DND-41 (cell line): ENCODE data around the gene PRKCA.

Experiments used
- ATAC-seq: fragments of 200-7000 bp; cut with Tn5 transposase; 3 replicates; pipeline ENCODE4 v1.9.1; 2021; ENCODE audit warnings: low read depth; ENCODE audit not compliant: insufficient read depth
- DNase-seq: peaks from one replicate; pipeline ENCODE4 v3.0.0-alpha.2; 2020
- H2AFZ ChIP-seq: 2 replicates; pipeline ENCODE4 v1.6.0; 2012; ENCODE audit warnings: low read depth, low read length
- H3K27ac ChIP-seq: 2 replicates; pipeline ENCODE4 v1.5.1; 2012; ENCODE audit warnings: low read length, inconsistent platforms
- H3K27me3 ChIP-seq: fragments of 200-600 bp; sonication (generic); 2 replicates; pipeline ENCODE4 v1.6.0; 2012; ENCODE audit warnings: low read length, mild to moderate bottlenecking, inconsistent platforms; ENCODE audit not compliant: insufficient read depth, poor library complexity
- H3K36me3 ChIP-seq: 2 replicates; pipeline ENCODE4 v1.5.1; 2012; ENCODE audit warnings: low read length, inconsistent platforms; ENCODE audit not compliant: insufficient read depth
- H3K4me1 ChIP-seq: 2 replicates; pipeline ENCODE4 v1.5.1; 2012; ENCODE audit warnings: mild to moderate bottlenecking, low read length; ENCODE audit not compliant: insufficient read depth
- H3K4me2 ChIP-seq: 2 replicates; pipeline ENCODE4 v1.6.0; 2012; ENCODE audit warnings: mild to moderate bottlenecking, moderate library complexity, low read length, inconsistent platforms; ENCODE audit not compliant: insufficient read depth
- H3K4me3 ChIP-seq, 2 experiments: fragments of 200-600 bp in 1 of 2; shearing (Covaris generic) in 1 of 2; 2 replicates each; pipeline ENCODE4 v1.5.1; 2012 to 2016; ENCODE audit warnings: inconsistent platforms in 2 of 2, low read length in 2 of 2, mild to moderate bottlenecking in 2 of 2, low read depth in 1 of 2, moderate library complexity in 1 of 2
- H3K79me2 ChIP-seq: 2 replicates; pipeline ENCODE4 v1.6.0; 2012; ENCODE audit warnings: low read length, inconsistent platforms; ENCODE audit not compliant: insufficient read depth
- H3K9ac ChIP-seq: 2 replicates; pipeline ENCODE4 v1.6.0; 2012; ENCODE audit warnings: low read depth, mild to moderate bottlenecking, inconsistent platforms, low read length, moderate library complexity
- H3K9me3 ChIP-seq: 2 replicates; pipeline ENCODE4 v1.5.1; 2012; ENCODE audit warnings: low read length, moderate library complexity, mild to moderate bottlenecking, inconsistent platforms; ENCODE audit not compliant: insufficient read depth, severe bottlenecking
- H4K20me1 ChIP-seq: 2 replicates; pipeline ENCODE4 v1.6.0; 2012; ENCODE audit warnings: low read length; ENCODE audit not compliant: insufficient read depth
- EZH2 ChIP-seq: IDR thresholded peaks from 3 replicates; pipeline ENCODE4 v1.6.1; 2012; ENCODE audit warnings: borderline replicate concordance, low read depth, mild to moderate bottlenecking, moderate library complexity, low read length, inconsistent platforms; ENCODE audit not compliant: severe bottlenecking
- TF ChIP-seq, protein P1 (sequence below): IDR thresholded peaks from 2 replicates; pipeline ENCODE4 v1.5.1; 2012; ENCODE audit warnings: borderline replicate concordance, low read length, moderate library complexity, mild to moderate bottlenecking; ENCODE audit not compliant: poor library complexity, severe bottlenecking; ENCODE audit errors: extremely low read depth

The PRKCA gene

DNA sequence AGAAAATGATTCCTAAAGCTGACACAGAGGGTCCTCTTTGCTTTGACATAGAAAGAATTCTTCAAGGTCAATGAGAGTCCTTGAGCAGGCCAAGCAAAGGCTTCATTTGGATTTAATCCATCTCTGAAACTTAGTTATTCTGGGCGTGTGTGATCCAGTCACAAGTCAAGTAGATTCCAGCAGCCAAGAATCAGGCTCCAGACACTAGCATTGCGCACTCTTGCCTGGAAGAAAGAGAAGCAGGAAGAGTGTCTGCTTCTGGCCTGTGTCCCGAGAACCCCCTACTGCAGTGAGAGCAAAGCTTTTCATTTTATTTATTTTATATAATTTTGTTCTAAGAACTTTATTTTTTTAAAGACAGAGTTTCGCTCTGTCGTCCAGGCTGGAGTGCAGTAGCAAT is 444.3 kb downstream of the PRKCA start:
- DNase-seq (no peak), ATAC-seq (no peak)
- Histone ChIP-seq H3K36me3 (peaks cover 46% of the 10 kb centered on the region), H3K4me1 (no peaks in the 10 kb centered on the region), H3K4me3 (no peak overlapping the region), H3K9ac (no peak overlapping the region), H4K20me1 (no peaks in the 10 kb centered on the region), H3K4me2 (no peak overlapping the region), H3K79me2 (no peaks in the 10 kb centered on the region), H3K27ac (no peak overlapping the region), H3K27me3 (no peaks in the 10 kb centered on the region), H3K9me3 (no peaks in the 10 kb centered on the region), H2AFZ (no peak overlapping the region)
- TF ChIP-seq, protein P1, sequence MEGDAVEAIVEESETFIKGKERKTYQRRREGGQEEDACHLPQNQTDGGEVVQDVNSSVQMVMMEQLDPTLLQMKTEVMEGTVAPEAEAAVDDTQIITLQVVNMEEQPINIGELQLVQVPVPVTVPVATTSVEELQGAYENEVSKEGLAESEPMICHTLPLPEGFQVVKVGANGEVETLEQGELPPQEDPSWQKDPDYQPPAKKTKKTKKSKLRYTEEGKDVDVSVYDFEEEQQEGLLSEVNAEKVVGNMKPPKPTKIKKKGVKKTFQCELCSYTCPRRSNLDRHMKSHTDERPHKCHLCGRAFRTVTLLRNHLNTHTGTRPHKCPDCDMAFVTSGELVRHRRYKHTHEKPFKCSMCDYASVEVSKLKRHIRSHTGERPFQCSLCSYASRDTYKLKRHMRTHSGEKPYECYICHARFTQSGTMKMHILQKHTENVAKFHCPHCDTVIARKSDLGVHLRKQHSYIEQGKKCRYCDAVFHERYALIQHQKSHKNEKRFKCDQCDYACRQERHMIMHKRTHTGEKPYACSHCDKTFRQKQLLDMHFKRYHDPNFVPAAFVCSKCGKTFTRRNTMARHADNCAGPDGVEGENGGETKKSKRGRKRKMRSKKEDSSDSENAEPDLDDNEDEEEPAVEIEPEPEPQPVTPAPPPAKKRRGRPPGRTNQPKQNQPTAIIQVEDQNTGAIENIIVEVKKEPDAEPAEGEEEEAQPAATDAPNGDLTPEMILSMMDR, result no peak
- TF ChIP-seq EZH2, result no peak

DNA sequence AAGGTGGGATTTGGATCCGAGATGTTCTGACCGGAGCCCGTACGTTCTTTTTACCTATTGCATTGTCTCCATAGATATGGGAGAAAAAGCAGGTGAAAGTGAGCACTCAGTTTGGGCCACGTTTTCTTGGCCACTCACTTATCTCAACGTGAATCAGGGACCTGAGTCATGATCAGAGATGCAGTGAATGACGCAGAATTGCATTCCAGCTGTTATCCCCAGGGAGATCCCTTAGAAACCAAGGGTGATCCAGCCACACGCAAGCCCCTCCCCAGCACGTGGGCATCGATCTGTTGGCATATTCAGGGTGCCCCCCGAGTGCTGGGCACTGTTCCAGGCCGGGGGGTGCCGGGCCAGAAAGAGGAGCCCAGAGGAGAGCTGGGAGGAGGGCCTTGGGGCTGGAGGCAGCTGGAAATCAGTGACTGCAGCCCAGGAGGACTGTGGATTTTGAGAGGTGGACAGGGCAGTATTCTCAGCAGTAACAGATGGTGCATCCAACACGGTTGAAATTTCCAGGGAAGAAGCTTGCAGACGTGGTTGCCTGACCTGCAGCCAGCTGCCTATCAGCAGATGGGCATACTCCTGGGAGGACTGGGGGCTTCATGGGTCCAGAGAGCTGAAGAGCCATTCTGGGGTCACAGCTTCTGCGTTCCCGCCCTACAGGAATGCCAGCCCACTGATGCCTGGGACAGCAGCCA is 445.3 kb downstream of the PRKCA start:
- no peak for TF ChIP-seq EZH2
- TF ChIP-seq, protein P1, result no peak
- no peak for ATAC-seq
- DNase-seq, result no peak
- Histone ChIP-seq H3K9me3 (no peaks in the 10 kb centered on the region), H2AFZ (no peak overlapping the region), H3K27ac (no peak overlapping the region), H3K4me1 (no peaks in the 10 kb centered on the region), H3K36me3 (peaks cover 36% of the 10 kb centered on the region), H4K20me1 (no peaks in the 10 kb centered on the region), H3K4me2 (no peak overlapping the region), H3K9ac (no peak overlapping the region), H3K27me3 (no peaks in the 10 kb centered on the region), H3K79me2 (no peaks in the 10 kb centered on the region), H3K4me3 (no peak overlapping the region)

DNA sequence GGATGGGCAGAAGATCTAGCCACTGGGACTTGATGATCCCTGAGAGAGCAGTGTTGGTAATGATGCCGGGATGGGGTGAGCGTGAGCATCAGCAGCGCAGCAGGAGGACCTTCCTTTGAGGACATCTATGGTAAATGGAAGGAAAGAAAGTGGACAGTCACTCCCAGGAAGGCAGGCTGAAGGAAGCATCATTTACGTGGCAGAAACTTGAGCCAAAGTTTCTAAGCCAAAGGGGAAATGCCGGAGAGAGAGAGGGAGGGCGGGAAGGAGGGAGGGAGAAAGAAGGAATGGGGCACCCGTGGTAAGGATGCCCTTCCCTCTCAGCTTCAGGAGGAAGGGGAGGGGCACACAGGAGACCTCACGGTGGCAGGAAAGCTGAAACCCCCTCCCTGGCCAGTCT is 446.2 kb downstream of the PRKCA start:
- H3K27me3 ChIP-seq, result no peaks in the 10 kb centered on the region
- H3K36me3 ChIP-seq, result peaks cover 41% of the 10 kb centered on the region
- no peaks in the 10 kb centered on the region for H3K4me1 ChIP-seq
- DNase-seq (no peak), ATAC-seq (no peak)
- no peak overlapping the region for H3K4me2 ChIP-seq
- no peaks in the 10 kb centered on the region for H3K79me2 ChIP-seq
- H3K27ac ChIP-seq, result no peak overlapping the region
- no peak for TF ChIP-seq EZH2
- TF ChIP-seq, protein P1, result no peak
- no peak overlapping the region for H2AFZ ChIP-seq
- H3K9ac ChIP-seq, result no peak overlapping the region
- H3K4me3 ChIP-seq, result no peak overlapping the region
- H3K9me3 ChIP-seq, result no peaks in the 10 kb centered on the region
- no peaks in the 10 kb centered on the region for H4K20me1 ChIP-seq
